Non-pigmented ciliary epithelial cell (primary cell): Measurements from ENCODE around the gene GRIA2.

ENCODE experiments used
- DNase-seq: peaks from one replicate; pipeline ENCODE4 v3.0.0-alpha.2; 2010; ENCODE audit warnings: low read depth

Gene GRIA2

GRCh38 chr4:157389741-157390140, 169.2 kb downstream of the GRIA2 start:
- no peak for DNase-seq

- DNase-seq, result no peak
Measured at GRCh38 chr4:157405070-157405469, 184.5 kb downstream of the GRIA2 start.
